MM.1S (cell line): ENCODE data around the gene ILK.

Experiments
- CTCF ChIP-seq: fragments of 300-600 bp; sonication (generic); IDR thresholded peaks from 2 replicates; pipeline ENCODE4 v1.5.1; 2016; ENCODE audit warnings: antibody characterized with exemption, low read length, mixed read lengths
- EZH2 ChIP-seq: fragments of 300-600 bp; sonication (generic); optimal IDR thresholded peaks from 2 replicates; pipeline ENCODE3; 2017; ENCODE audit warnings: low read depth, mild to moderate bottlenecking, antibody characterized with exemption, low read length, mixed read lengths

GRCh38 chr11:6588018-6588417, 15.6 kb upstream of the ILK start:
- TF ChIP-seq EZH2: no peak
- TF ChIP-seq CTCF: no peak
